NCI-H774 (cell line): ENCODE data around the gene HSPA6.
"Not testable (repeated sequence)": the region's sequence is repeated elsewhere in the genome, so short reads cannot be mapped to it uniquely, and the experiment has no call there.

Experiments used
- DNase-seq: peaks from one replicate; lab custom pipeline; 2025; lab: John Stamatoyannopoulos, UW

Gene HSPA6

GRCh38 chr1:161523817-161524741 is at the start of gene HSPA6:
Gene HSPA6 (plus strand): TSS chr1:161524540. CDS start chr1:161524659, 119 bp downstream.
- peak; percentile 66 for DNase-seq

DNA sequence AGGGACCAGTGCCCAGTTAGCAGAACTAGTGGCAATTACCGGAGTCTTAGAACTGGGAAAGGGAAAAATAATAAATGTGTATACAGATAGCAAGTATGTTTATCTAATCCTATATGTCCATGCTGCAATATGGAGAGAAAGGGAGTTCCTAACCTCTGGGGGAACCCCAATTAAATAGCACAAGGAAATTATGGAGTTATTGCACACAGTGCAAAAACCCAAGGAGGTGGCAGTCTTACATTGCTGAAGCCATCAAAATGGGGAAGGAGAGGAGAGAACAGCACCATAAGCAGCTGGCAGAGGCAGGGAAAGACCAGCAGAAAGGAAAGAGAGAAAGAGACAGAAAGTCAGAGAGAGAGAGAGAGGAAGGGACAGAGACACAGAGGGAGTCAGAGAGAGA is 46.6 kb upstream of the HSPA6 start:
- not testable (repeated sequence) for DNase-seq

- no peak for DNase-seq
Measured at GRCh38 chr1:161478985-161479384, 45.4 kb upstream of the HSPA6 start.

DNA sequence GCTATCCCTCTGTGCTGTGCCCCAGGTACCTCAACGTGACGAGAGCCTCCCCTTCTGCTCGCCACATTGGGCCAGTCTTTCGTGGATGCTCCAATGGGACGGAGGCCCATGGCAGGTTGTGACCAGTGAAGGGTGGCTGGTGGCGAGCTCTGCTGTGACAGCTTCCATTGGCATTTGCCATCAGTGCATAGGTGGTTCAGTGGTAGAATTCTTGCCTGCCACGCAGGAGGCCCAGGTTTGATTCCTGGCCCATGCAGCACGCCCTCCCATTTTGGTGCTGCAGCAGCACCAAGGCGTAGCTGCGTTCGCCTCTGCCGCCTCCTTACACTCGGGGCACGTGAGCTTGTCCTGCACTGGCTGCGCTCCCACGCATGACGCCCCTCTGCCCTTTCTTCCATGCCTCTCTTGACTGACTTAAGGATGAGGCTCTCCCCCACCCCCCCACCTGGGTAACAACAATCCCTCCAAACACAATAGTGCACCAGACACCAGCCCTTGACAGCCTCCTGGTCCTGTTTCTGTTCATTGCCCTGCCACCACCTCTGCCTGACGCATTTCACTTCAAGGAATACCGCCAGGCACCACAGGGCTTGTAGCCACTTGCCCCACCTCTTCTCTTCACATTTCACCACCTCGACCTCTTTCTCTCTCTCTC is 43.8 kb upstream of the HSPA6 start:
- no peak for DNase-seq

GRCh38 chr1:161481624-161482392 is 42.5 kb upstream of the HSPA6 start:
- no peak for DNase-seq

- no peak for DNase-seq
Measured at GRCh38 chr1:161482610-161483009, 41.7 kb upstream of the HSPA6 start.

- no peak for DNase-seq
Measured at GRCh38 chr1:161483361-161483760, 41.0 kb upstream of the HSPA6 start.

- no peak for DNase-seq
Measured at GRCh38 chr1:161484613-161485012, 39.7 kb upstream of the HSPA6 start.

DNA sequence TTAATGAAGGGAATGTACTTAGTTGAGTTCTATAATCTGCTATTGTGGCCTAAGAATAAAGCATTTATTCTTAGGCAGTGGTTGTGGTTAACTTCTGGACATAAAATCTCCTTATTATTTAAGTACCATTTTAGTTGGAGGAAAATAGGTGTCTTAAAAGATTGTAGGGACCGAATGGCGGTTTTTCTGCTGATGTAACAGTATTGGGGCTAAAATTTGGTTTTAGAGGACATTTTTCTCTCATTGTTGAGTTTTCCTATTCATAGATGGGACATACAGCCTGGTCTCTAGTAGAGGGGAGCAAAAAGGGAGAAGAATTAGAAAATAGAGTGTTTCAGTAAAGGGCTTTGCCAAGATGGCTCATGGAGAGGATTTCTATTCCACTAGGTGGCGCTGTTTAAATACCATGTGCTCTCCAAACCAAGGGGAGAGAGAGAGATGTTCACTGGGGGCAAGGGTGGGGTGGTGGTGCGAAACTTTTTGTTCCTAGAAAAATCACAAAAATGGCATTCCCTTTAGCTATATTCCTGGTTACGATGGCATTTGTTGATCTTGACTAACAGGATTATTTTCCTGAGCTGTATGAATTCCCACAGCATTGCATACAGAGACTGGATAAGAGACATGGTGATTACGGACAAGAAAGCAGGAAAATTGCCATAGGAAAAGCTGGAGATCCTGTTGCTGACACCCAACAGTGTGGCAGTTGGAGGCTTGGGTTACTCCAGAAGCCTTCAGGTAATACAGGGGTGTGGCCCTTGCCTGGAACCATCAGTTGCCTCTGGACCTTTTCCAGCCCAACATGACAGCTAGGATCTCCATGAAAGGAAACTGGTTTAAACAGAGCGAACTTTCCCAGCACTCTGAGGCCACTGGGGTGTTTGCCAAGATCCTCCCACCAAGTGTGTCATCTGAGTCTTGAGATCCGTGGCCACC is 37.3 kb upstream of the HSPA6 start:
- DNase-seq, result peak; percentile 44

DNA sequence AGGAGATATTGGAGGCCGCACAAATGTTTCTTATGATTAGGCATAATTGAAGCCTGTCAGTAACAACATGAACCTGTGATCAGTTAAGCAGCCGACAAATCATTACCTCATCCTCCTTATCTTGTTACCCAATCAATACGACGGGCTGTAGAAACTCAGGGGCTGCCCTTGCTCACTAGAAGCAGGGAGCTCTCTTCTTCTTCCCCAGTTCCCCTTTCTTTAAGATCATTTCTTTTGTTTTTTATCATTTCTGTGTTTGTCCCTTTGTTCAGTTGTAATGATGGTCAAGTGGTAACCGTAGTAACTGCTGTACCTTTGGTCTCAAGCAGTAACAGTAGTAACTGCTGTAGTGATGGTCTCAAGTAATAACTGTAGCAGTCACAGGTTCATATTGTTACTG is 32.9 kb upstream of the HSPA6 start:
- no peak for DNase-seq

GRCh38 chr1:161492827-161493226 is 31.5 kb upstream of the HSPA6 start:
- no peak for DNase-seq

DNA sequence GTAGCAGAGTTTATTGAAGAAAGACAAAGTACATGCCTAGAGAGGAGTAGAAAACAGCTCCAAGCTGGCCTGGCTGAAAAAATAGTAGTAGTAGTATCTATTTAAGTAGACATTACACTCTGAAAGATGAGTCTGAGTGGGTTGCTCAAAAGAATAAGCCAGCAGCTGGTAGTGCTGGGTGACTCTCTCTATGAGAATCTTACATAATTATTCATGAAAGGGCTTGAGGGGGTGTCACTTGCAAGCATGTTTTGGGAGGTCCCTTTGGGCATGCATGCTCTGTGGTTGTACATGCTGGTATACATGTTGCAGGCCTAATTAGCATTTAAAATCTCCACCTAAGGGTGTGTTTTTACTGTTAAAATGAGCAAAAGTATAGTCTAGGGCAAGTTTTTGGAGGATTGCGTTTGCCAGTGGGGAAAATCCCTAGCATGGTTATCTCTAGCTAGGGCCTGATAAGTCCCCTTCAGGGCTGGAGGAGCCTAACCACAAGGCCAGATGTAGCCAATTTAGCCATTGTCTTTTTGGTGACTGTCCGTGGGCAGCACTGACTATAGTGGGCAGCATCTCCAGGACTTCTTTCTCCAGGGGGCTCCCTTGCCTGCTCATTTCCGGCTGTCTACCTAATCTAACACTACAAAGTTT is 30.1 kb upstream of the HSPA6 start:
- no peak for DNase-seq

- DNase-seq, result no peak
Measured at GRCh38 chr1:161495490-161495889, 28.9 kb upstream of the HSPA6 start.

DNA sequence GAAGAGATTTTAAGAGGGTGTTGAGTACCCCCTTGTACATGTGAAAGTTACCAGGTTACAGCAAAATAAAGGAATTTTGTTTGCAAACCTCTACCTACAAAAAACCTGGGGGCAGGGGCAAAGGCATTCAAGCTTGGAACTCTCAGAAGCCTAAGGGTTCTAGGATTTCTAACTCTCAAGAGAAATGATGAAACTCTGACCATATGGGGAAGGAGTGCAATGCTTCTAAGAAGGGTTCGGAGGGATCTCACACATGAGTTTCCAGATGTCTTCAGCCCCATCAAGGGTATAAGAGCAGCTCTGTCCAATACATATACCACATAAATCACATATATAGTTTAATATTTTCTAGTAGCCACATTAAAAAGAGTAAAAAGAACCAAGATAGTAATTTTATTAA is 26.4 kb upstream of the HSPA6 start:
- DNase-seq, result no peak

DNA sequence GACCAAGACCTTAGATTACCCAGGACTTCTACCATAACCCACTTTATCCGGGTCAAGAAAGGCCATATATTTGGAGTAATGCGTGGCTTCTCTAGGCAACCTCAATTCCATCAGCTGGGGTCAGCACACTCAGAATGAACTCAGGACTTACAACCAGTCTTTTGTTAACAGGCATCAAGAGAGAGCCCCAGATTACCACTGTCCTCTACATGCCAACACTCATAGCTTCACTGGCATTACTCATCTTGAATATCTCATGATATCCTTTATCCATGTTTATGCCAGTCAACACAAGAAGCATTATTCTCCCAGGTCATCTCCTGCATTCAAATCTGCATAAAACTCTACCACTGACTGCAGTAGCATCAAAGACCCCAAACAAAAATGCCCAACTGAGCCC is 25.7 kb upstream of the HSPA6 start:
- DNase-seq, result no peak

GRCh38 chr1:161499099-161500039 is 25.0 kb upstream of the HSPA6 start:
- no peak for DNase-seq

DNA sequence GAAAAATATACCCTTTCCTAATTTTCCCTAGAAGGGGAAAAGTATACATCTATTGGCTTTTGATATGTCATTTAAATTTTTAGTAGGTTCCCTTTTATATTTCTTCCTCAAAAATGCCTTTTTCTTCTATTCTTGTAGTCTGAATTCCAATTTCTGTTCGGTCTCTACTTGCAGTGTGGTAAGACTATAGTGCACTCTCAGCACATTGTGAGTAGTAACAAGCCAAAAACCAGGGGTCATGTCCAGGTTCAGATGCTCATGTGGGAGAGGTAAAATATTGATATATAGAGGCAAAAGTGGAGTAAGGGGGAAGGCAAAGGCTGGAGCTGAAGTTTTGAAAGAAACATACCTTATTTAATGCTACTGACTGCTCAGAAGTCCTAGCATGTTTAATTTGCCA is 23.1 kb upstream of the HSPA6 start:
- DNase-seq, result no peak

GRCh38 chr1:161502181-161502580 is 22.2 kb upstream of the HSPA6 start:
- DNase-seq, result no peak

GRCh38 chr1:161502641-161503393 is 21.5 kb upstream of the HSPA6 start:
- DNase-seq, result no peak
